Heart right ventricle (tissue), 16 donors: Measurements from ENCODE around the gene HBG1. TPM values are rescaled to one million over a fixed set of nuclear protein-coding genes. Genes with fewer than 3 reads are reported as not detected.

Experiments
- ATAC-seq, 8 donors: fragments of 200-7000 bp; cut with Tn5 transposase; one replicate each; pipeline ENCODE4 v1.9.1; 2020; ENCODE audit warnings: mild to moderate bottlenecking in 8 of 8, moderate library complexity in 8 of 8, moderate number of reproducible peaks in 1 of 8
- DNase-seq, 2 donors: peaks; one replicate each; pipeline ENCODE4 v3.0.0-alpha.2; 2020
- H3K27ac ChIP-seq, 10 donors: fragments of 200-600 bp; sonication (generic) in 2 of 10; one replicate each; pipeline versions ENCODE4 v1.5.0 to v1.8.0; 2020 to 2022; ENCODE audit warnings: mild to moderate bottlenecking in 3 of 10
- H3K27me3 ChIP-seq, 7 donors: fragments of 200-600 bp; one replicate each; pipeline ENCODE4 v1.8.0; 2021 to 2022; ENCODE audit warnings: mild to moderate bottlenecking in 2 of 7
- H3K36me3 ChIP-seq, 9 donors: fragments of 200-600 bp; sonication (generic) in 1 of 9; one replicate each; pipeline versions ENCODE4 v1.5.0 to v1.8.0; 2020 to 2022; ENCODE audit warnings: mild to moderate bottlenecking in 2 of 9
- H3K4me1 ChIP-seq, 9 donors: fragments of 200-600 bp; sonication (generic) in 1 of 9; one replicate each; pipeline versions ENCODE4 v1.5.0 to v1.8.0; 2020 to 2022; ENCODE audit warnings: mild to moderate bottlenecking in 4 of 9
- H3K4me3 ChIP-seq, 10 donors: fragments of 200-600 bp; sonication (generic) in 2 of 10; one replicate each; pipeline versions ENCODE4 v1.5.0 to v1.8.0; 2020 to 2022; ENCODE audit warnings: mild to moderate bottlenecking in 7 of 10, moderate library complexity in 2 of 10
- H3K9me3 ChIP-seq, 11 donors: fragments of 200-600 bp in 10 of 11; sonication (generic) in 2 of 11; one replicate each; pipeline versions ENCODE4 v1.5.0 to v1.8.0; 2013 to 2022; ENCODE audit warnings: mild to moderate bottlenecking in 2 of 11, control low read depth in 1 of 11, moderate library complexity in 1 of 11
- CTCF ChIP-seq, 9 donors: fragments of 200-600 bp; sonication (generic) in 2 of 9; IDR thresholded peaks; one replicate each; pipeline versions ENCODE4 v1.5.0 to v1.8.0; 2021 to 2022; ENCODE audit warnings: antibody characterized with exemption in 9 of 9, mild to moderate bottlenecking in 5 of 9, moderate library complexity in 1 of 9
- WGBS, 2 donors: extraction: QIAGEN DNeasy Blood & Tissue Kit; methylation state at CpG; one replicate each; pipeline ENCODE4 v1.1.7; 2013; ENCODE audit warnings: inconsistent platforms in 1 of 2; 5-methylcytosine and 5-hydroxymethylcytosine counted together
- intact Hi-C, 10 donors: fragments of 100-400 bp; cut with DNase I; formaldehyde crosslinking; loops; one replicate each; pipeline versions ENCODE4 v1.11.1 to v1.14.2; 2022
- polyA plus RNA-seq, 2 donors: library from polyadenylated mRNA; stranded (reverse); fragments of 200-250 nt; gene quantifications; one replicate each; pipeline ENCODE4 v1.2.3, GENCODE V29; 2013
- total RNA-seq, 10 donors: library from RNA; stranded (reverse); fragmentation: NEBNext Ultra II Directional in 3 of 10; extraction: Animal tissue kit (Norgen Biotek cat#: 25700) in 3 of 10; gene quantifications; one replicate each; pipeline versions ENCODE4 v1.2.1 to v1.2.4, GENCODE V29; 2021 to 2023
- donor health status: Arrhythmogenic right ventricular cardiomyopathy.
- donor health status: ischemic (EF 13 %, LVEDD 7.1; RV severe dilation, severe dysfunction).
- donor health status: healthy with polysubstance abuse.
- donor health status: DM: no; HTN: yes; CAD: no.
- donor health status: DM: no; HTN: no; CAD: no.
- donor health status: ischemic (EF 25% LVEDD 6.9; RV normal size, moderate dysfunction).
- donor health status: ischemic (EF 25% LVEDD 5.7; RV mildly dilated, moderate dysfunction).
- donor health status: healthy.
- donor health status: DM: yes; HTN: yes; CAD: no.
- donor health status: Ischemic cardiomyopathy.
- donor health status: ischemic (EF 35%, LVEDD 5.7; RV mildly dilated, moderate dysfunction).
- donor health status: nonischemic (EF 11% LVEDD 7.7; RV severe dilation, severe dysfunction).
- donor health status: DM: yes; HTN: yes; CAD: no.
- donor health status: PGD.
- donor health status: ischemic (EF 29% LVEDD 5.4; RV normal size, mild dysfunction).
- donor health status: nonischemic (EF 23%, LVEDD 6.1; RV moderate dilation, normal function).

Gene HBG1
- total and polyA plus RNA-seq, 12 donors, result 0.20 to 0.30 TPM; not detected in 10

DNA sequence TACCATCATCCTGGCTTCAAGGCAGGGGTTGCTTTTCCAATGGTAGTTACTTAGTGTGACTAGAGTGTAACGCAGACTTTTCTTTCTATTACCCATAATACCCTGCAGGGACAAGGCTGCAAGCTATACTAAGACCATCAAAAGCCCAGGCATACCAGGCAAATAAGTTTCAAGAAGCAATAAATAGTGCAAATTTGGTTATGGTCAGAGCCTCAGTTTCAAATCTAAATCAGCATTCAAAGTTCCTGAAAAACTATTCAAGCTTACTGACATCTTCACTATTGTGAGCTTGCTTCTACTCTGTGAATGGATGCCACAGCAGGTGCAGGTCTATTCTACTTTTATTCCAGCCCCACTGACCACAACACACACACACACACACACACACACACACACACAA, 20.3 kb downstream of the HBG1 start:
- ATAC-seq (no peak), DNase-seq (no peak)
- Histone ChIP-seq H3K4me1 (no peaks in the 10 kb centered on the region), H3K4me3 (no peak overlapping the region), H3K9me3 (no peaks in the 10 kb centered on the region), H3K27me3 (peaks cover 0 to 12% (median 0%) of the 10 kb centered on the region in 7 donors), H3K27ac (no peak overlapping the region), H3K36me3 (no peaks in the 10 kb centered on the region)
- 89 to 100% methylated on average over 1 of the region's 1 CpG for WGBS, 2 donors
- intact Hi-C loops, result no loop called here
- TF ChIP-seq CTCF (IDR thresholded peaks at IDR 0.05), result no peak

GRCh38 chr11:5228124-5228523, 21.5 kb downstream of the HBG1 start:
- intact Hi-C loops, result no loop called here
- ATAC-seq (no peak), DNase-seq (no peak)
- no peaks in the 10 kb centered on the region for H3K4me1 ChIP-seq
- H3K4me3 ChIP-seq, result no peak overlapping the region
- H3K36me3 ChIP-seq, result no peaks in the 10 kb centered on the region
- H3K9me3 ChIP-seq, result no peaks in the 10 kb centered on the region
- H3K27me3 ChIP-seq, result peaks cover 0 to 14% (median 0%) of the 10 kb centered on the region in 7 donors
- WGBS, 2 donors, result 73 to 74% methylated on average over 5 of the region's 5 CpGs
- H3K27ac ChIP-seq, result no peak overlapping the region
- no peak for TF ChIP-seq CTCF (IDR thresholded peaks at IDR 0.05)

GRCh38 chr11:5227681-5228080, 22.0 kb downstream of the HBG1 start:
- H3K27me3 ChIP-seq, result peaks cover 0 to 10% (median 0%) of the 10 kb centered on the region in 7 donors
- 36 to 65% methylated on average over 1 of the region's 1 CpG for WGBS, 2 donors
- no peak for DNase-seq
- no peaks in the 10 kb centered on the region for H3K36me3 ChIP-seq
- H3K27ac ChIP-seq, result no peak overlapping the region
- no peak for TF ChIP-seq CTCF (IDR thresholded peaks at IDR 0.05)
- intact Hi-C loops, result no loop called here
- no peaks in the 10 kb centered on the region for H3K9me3 ChIP-seq
- H3K4me3 ChIP-seq, result no peak overlapping the region
- no peaks in the 10 kb centered on the region for H3K4me1 ChIP-seq
- ATAC-seq, result no peak

GRCh38 chr11:5226732-5227310, 22.8 kb downstream of the HBG1 start, which contains the start of gene HBB:
Gene HBB, minus strand, starts transcription at chr11:5227071. Its CDS starts 50 bp downstream, at chr11:5227021.
- TF ChIP-seq CTCF (IDR thresholded peaks at IDR 0.05), result no peak
- Histone ChIP-seq H3K27me3 (peaks cover 0 to 8% (median 0%) of the 10 kb centered on the region in 7 donors), H3K9me3 (peaks cover 0 to 4% (median 0%) of the 10 kb centered on the region in 11 donors), H3K27ac (no peak within 1 kb of the TSS), H3K4me3 (no peak within 1 kb of the TSS), H3K4me1 (no peaks in the 10 kb centered on the region), H3K36me3 (no peaks in the 10 kb centered on the region)
- WGBS, 2 donors, result 80 to 89% methylated on average over 3 of the region's 3 CpGs
- intact Hi-C loops, result no loop called here
- ATAC-seq, result no peak
- DNase-seq, result no peak
